Thyroid gland (tissue), 4 donors: ENCODE results near the gene NDUFA12.

Experiments used
- POLR2A ChIP-seq, 2 donors: fragments of 450-650 bp; IDR thresholded peaks; one replicate each; pipeline ENCODE4 v1.6.1; 2017; ENCODE audit warnings: antibody characterized with exemption in 2 of 2, mild to moderate bottlenecking in 2 of 2, moderate library complexity in 1 of 2
- TF ChIP-seq, protein P1 (sequence below), 6 experiments: fragments of 200-600 bp in 3 of 6; fragments of 450-650 bp in 3 of 6; sonication (generic) in 3 of 6; IDR thresholded peaks; one replicate each; pipeline ENCODE4 v1.5.1; 2016 to 2019; ENCODE audit warnings: antibody characterized with exemption in 6 of 6, mild to moderate bottlenecking in 2 of 6, inconsistent platforms in 1 of 6, moderate library complexity in 1 of 6

DNA sequence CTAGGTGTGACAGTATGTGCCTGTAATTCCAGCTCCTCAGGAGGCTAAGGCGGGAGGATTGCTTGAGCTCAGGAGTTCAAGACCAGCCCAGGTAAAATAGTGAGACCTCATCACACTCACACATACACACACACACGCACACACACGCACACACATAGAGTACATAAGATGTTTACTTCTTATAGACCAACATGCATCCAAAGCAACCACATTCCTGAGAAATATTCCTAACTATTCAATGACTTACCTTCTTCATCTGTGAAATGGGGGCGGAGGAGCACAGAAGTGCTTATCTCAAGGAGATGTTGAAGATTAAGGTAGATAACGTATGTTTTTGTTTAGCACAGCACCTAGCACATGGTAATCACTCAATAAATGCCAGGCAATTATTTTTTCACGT, 6.4 kb downstream of the NDUFA12 start:
- TF ChIP-seq, protein P1, sequence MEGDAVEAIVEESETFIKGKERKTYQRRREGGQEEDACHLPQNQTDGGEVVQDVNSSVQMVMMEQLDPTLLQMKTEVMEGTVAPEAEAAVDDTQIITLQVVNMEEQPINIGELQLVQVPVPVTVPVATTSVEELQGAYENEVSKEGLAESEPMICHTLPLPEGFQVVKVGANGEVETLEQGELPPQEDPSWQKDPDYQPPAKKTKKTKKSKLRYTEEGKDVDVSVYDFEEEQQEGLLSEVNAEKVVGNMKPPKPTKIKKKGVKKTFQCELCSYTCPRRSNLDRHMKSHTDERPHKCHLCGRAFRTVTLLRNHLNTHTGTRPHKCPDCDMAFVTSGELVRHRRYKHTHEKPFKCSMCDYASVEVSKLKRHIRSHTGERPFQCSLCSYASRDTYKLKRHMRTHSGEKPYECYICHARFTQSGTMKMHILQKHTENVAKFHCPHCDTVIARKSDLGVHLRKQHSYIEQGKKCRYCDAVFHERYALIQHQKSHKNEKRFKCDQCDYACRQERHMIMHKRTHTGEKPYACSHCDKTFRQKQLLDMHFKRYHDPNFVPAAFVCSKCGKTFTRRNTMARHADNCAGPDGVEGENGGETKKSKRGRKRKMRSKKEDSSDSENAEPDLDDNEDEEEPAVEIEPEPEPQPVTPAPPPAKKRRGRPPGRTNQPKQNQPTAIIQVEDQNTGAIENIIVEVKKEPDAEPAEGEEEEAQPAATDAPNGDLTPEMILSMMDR (IDR thresholded peaks at IDR 0.05): no peak
- TF ChIP-seq POLR2A (IDR thresholded peaks at IDR 0.05): no peak
